Activated CD8-positive, alpha-beta T cell treated with anti-CD3 and anti-CD28 coated beads for 36 hours (primary cell): ENCODE measurements around the gene FOLR2. TPM values are rescaled to one million over a fixed set of nuclear protein-coding genes. Genes with fewer than 3 reads are reported as not detected.

Experiments used
- ATAC-seq: fragments of 200-7000 bp; cut with Tn5 transposase; one replicate; pipeline ENCODE4 v1.10.0; 2021; ENCODE audit warnings: mild to moderate bottlenecking, moderate library complexity
- CTCF ChIA-PET: fragments of 350-600 bp; sonication (Branson Sonifier 250); formaldehyde crosslinking; loops from one replicate; lab custom pipeline; 2021; ENCODE audit warnings: antibody characterized with exemption; lab: Charles Lee
- POLR2A ChIA-PET: fragments of 350-600 bp; sonication (Branson Sonifier 250); formaldehyde crosslinking; loops from one replicate; lab custom pipeline; 2021; ENCODE audit warnings: antibody characterized with exemption; lab: Charles Lee
- DNase-seq: peaks from one replicate; pipeline ENCODE4 v3.0.0-alpha.2; 2020
- H3K27ac Mint-ChIP-seq: one replicate; pipeline ENCODE4 v1.8.0; 2021; ENCODE audit warnings: mild to moderate bottlenecking, mixed read lengths
- H3K27me3 Mint-ChIP-seq: one replicate; pipeline ENCODE4 v1.8.0; 2021; ENCODE audit warnings: mixed read lengths
- H3K36me3 Mint-ChIP-seq: one replicate; pipeline ENCODE4 v1.8.0; 2021; ENCODE audit warnings: low read depth, mixed read lengths
- H3K4me1 Mint-ChIP-seq: one replicate; pipeline ENCODE4 v1.8.0; 2021; ENCODE audit warnings: low read depth, mixed read lengths
- H3K4me3 Mint-ChIP-seq: one replicate; pipeline ENCODE4 v1.8.0; 2021; ENCODE audit warnings: mild to moderate bottlenecking, moderate library complexity, mixed read lengths
- H3K9me3 Mint-ChIP-seq: one replicate; pipeline ENCODE4 v1.8.0; 2021; ENCODE audit warnings: mixed read lengths
- CTCF ChIP-seq: fragments of 200-600 bp; IDR thresholded peaks from one replicate; pipeline ENCODE4 v1.8.0; 2022; ENCODE audit warnings: antibody characterized with exemption, mild to moderate bottlenecking
- intact Hi-C: fragments of 100-400 bp; cut with micrococcal nuclease; formaldehyde crosslinking; loops from one replicate; pipeline ENCODE4 v1.10.0; 2022
- total RNA-seq, 2 experiments: library from RNA; stranded (reverse); gene quantifications; one replicate each; pipeline ENCODE4 v1.2.3, GENCODE V29; 2021

FOLR2 gene
- total RNA-seq, 2 experiments from 2014 or later = not detected

- intact Hi-C loops = no loop called here
- H3K27ac Mint-ChIP-seq = no peak overlapping the region
- DNase-seq (no peak), ATAC-seq (no peak)
- no peaks in the 10 kb centered on the region for H3K27me3 Mint-ChIP-seq
- no peaks in the 10 kb centered on the region for H3K9me3 Mint-ChIP-seq
- ChIA-PET CTCF (no interaction called here), POLR2A (no interaction called here)
- no peak overlapping the region for H3K4me3 Mint-ChIP-seq
- H3K4me1 Mint-ChIP-seq = peaks cover 5% of the 10 kb centered on the region
- peaks cover 5% of the 10 kb centered on the region for H3K36me3 Mint-ChIP-seq
- no peak for TF ChIP-seq CTCF
These were observed 14.3 kb downstream of the FOLR2 start for GRCh38 chr11:72230764-72231365.

GRCh38 chr11:72231396-72232259 lies 15.0 kb downstream of the FOLR2 start:
- ATAC-seq (no peak), DNase-seq (no peak)
- intact Hi-C loops = no loop called here
- TF ChIP-seq CTCF = no peak
- peaks cover 2% of the 10 kb centered on the region for H3K4me1 Mint-ChIP-seq
- peaks cover 7% of the 10 kb centered on the region for H3K36me3 Mint-ChIP-seq
- no peaks in the 10 kb centered on the region for H3K27me3 Mint-ChIP-seq
- CTCF ChIA-PET = no interaction called here
- POLR2A ChIA-PET = interaction anchor here (1.5 kb wide), 1 partner anchor 10 kb away, joined by 7 read pairs; no protein-coding TSS in a partner anchor
- H3K27ac Mint-ChIP-seq = no peak overlapping the region
- no peak overlapping the region for H3K4me3 Mint-ChIP-seq
- no peaks in the 10 kb centered on the region for H3K9me3 Mint-ChIP-seq

GRCh38 chr11:72232260-72233055 lies 15.9 kb downstream of the FOLR2 start:
- no peak for ATAC-seq
- CTCF ChIA-PET = no interaction called here
- intact Hi-C loops = no loop called here
- peaks cover 2% of the 10 kb centered on the region for H3K4me1 Mint-ChIP-seq
- no peak for DNase-seq
- peaks cover 13% of the 10 kb centered on the region for H3K36me3 Mint-ChIP-seq
- H3K27me3 Mint-ChIP-seq = no peaks in the 10 kb centered on the region
- POLR2A ChIA-PET = interaction anchor here (1.5 kb wide), 1 partner anchor 11 kb away, joined by 7 read pairs; no protein-coding TSS in a partner anchor
- TF ChIP-seq CTCF = no peak
- H3K9me3 Mint-ChIP-seq = no peaks in the 10 kb centered on the region
- no peak overlapping the region for H3K4me3 Mint-ChIP-seq
- H3K27ac Mint-ChIP-seq = no peak overlapping the region

- DNase-seq = no peak
- peaks cover 13% of the 10 kb centered on the region for H3K36me3 Mint-ChIP-seq
These were observed 16.6 kb downstream of the FOLR2 start for GRCh38 chr11:72233056-72233772.

More at GRCh38 chr11:72233056-72233772, 16.6 kb downstream of the FOLR2 start:
- Mint-ChIP-seq H3K4me3 (no peak overlapping the region), H3K4me1 (peaks cover 2% of the 10 kb centered on the region), H3K27ac (no peak overlapping the region), H3K9me3 (no peaks in the 10 kb centered on the region), H3K27me3 (no peaks in the 10 kb centered on the region)
- ChIA-PET CTCF (no interaction called here), POLR2A (interaction anchor here (1.5 kb wide), 1 partner anchor 11 kb away, joined by 7 read pairs; no protein-coding TSS in a partner anchor)
- intact Hi-C loops = no loop called here
- no peak for ATAC-seq
- TF ChIP-seq CTCF = no peak
